ENCODE measurements around the gene TPI1. TPM values are rescaled to one million over a fixed set of nuclear protein-coding genes. Genes with fewer than 3 reads are reported as not detected.
A peak's percentile ranks its signal among the peaks of the same experiment; 100 is the strongest.

TPI1 gene
- total RNA-seq, 1 experiment from 2014 or later = 1,141 TPM

DNA sequence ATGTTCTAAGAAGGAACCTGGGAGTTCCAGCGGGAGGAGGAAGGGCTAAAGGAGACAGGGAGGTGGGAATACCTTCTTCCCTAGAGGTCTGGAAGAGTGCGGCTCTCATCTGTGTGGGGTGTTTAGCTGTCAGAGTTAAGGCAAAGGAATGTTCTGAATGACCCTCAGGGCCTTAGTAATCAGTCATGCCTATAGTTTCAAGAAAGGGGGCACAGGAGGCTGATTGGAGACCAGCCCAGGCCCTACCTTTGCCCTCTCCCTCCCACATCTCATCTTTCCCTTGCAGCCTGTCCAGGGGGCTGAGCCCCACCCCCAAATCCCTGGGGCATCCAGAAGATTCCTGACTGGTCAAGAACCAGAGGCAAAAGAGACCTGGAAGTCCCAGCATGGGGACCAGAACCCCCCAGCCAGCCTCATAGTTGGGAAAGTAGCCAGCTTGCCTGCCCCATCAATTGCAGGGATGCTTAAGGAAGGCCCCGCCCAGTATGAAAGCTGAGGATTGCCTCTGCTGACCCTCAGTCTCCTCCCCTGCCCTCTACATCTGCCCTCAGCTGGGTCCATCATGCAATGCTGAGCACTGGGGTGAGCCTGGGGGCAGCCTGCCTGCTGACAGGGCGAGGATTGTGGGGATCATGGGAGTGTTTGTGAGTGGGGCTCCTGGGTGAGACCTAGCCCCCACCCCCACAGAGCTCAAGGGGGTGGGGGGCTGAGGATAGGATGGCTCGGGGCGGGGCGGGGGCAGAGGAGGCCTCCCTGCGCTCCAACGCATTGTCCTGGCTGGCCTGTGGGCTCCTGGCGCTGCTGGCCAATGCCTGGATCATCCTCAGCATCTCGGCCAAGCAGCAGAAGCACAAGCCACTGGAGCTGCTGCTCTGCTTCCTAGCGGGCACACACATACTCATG, 43.9 kb upstream of the TPI1 start:
- Histone ChIP-seq H3K27me3 (replicated peaks; ENCODE audit: control insufficient read depth, insufficient read depth, low read length) (no peaks in the 10 kb centered on the region), H3K4me3 (ENCODE audit: low read depth, low read length) (no peak overlapping the region), H3K36me3 (ENCODE audit: control insufficient read depth, insufficient read depth, low read length) (no peaks in the 10 kb centered on the region), H3K4me1 (peaks cover 15% of the 10 kb centered on the region), H3K9me3 (no peaks in the 10 kb centered on the region)
- BruUV-seq (replicated peaks) = no TSS peak
- H3K36me3 Mint-ChIP-seq (ENCODE audit: insufficient read depth, unreplicated experiment) = no peaks in the 10 kb centered on the region
- DNase-seq = peak in 1 of 2 experiments; percentile 40
- no peaks in the 10 kb centered on the region for H3K9me3 Mint-ChIP-seq (ENCODE audit: unreplicated experiment)
- POLR2A ChIA-PET = interaction anchor here (0.5 to 1.4 kb wide), 3 partner anchors 28 to 70 kb away, joined by 3 read pairs; partner anchors contain the start of genes CDCA3 and MLF2
- TF ChIP-seq, protein P1, sequence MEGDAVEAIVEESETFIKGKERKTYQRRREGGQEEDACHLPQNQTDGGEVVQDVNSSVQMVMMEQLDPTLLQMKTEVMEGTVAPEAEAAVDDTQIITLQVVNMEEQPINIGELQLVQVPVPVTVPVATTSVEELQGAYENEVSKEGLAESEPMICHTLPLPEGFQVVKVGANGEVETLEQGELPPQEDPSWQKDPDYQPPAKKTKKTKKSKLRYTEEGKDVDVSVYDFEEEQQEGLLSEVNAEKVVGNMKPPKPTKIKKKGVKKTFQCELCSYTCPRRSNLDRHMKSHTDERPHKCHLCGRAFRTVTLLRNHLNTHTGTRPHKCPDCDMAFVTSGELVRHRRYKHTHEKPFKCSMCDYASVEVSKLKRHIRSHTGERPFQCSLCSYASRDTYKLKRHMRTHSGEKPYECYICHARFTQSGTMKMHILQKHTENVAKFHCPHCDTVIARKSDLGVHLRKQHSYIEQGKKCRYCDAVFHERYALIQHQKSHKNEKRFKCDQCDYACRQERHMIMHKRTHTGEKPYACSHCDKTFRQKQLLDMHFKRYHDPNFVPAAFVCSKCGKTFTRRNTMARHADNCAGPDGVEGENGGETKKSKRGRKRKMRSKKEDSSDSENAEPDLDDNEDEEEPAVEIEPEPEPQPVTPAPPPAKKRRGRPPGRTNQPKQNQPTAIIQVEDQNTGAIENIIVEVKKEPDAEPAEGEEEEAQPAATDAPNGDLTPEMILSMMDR (IDR thresholded peaks at IDR 0.05; ENCODE audit: insufficient read depth in 1 of 2, low read depth in 1 of 2, low read length in 1 of 2, severe bottlenecking in 1 of 2, unreplicated experiment in 1 of 2) = no peak
- peaks cover 14% of the 10 kb centered on the region for H3K4me1 Mint-ChIP-seq (ENCODE audit: low read depth, unreplicated experiment)
- CTCF ChIA-PET = interaction anchor here (0.5 to 1.3 kb wide), 6 partner anchors 57 to 1344 kb away, joined by 3 to 4 read pairs (median 4); partner anchors contain the start of genes PTMS and ZNF384
- no peak overlapping the region for H3K27ac Mint-ChIP-seq (ENCODE audit: unreplicated experiment)
- intact Hi-C loops (cut with micrococcal nuclease; ENCODE audit: unreplicated experiment) = no loop called here
- peaks cover 26% of the 10 kb centered on the region for H3K27me3 Mint-ChIP-seq (ENCODE audit: insufficient read depth, unreplicated experiment)
- H3K4me3 Mint-ChIP-seq (ENCODE audit: unreplicated experiment) = no peak overlapping the region

DNA sequence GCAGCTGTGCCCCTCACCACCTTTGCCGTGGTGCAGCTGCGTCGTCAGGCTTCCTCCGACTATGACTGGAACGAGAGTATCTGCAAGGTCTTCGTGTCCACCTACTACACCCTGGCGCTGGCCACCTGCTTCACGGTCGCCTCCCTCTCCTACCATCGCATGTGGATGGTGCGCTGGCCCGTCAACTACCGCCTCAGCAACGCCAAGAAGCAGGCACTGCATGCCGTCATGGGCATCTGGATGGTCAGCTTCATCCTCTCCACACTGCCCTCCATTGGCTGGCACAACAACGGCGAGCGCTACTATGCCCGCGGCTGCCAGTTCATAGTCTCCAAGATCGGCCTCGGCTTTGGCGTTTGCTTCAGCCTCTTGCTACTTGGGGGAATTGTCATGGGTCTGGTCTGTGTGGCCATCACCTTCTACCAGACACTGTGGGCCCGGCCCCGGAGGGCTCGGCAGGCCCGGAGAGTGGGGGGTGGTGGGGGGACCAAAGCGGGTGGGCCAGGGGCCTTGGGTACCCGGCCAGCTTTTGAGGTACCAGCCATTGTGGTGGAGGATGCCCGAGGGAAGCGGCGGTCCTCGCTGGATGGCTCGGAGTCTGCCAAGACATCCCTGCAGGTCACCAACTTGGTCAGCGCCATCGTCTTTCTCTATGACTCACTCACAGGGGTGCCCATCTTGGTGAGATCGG, 43.1 kb upstream of the TPI1 start:
- peaks cover 2% of the 10 kb centered on the region for H3K36me3 Mint-ChIP-seq (ENCODE audit: insufficient read depth, unreplicated experiment)

More for the DNA sequence above, 43.1 kb upstream of the TPI1 start:
- Histone ChIP-seq H3K36me3 (ENCODE audit: control insufficient read depth, insufficient read depth, low read length) (no peaks in the 10 kb centered on the region), H3K4me3 (ENCODE audit: low read depth, low read length) (no peak overlapping the region), H3K9me3 (no peaks in the 10 kb centered on the region), H3K27me3 (replicated peaks; ENCODE audit: control insufficient read depth, insufficient read depth, low read length) (no peaks in the 10 kb centered on the region; the same call in 1 of the 2 replicates), H3K4me1 (peaks cover 15% of the 10 kb centered on the region)
- Mint-ChIP-seq H3K27me3 (ENCODE audit: insufficient read depth, unreplicated experiment) (peaks cover 26% of the 10 kb centered on the region), H3K9me3 (ENCODE audit: unreplicated experiment) (no peaks in the 10 kb centered on the region), H3K4me1 (ENCODE audit: low read depth, unreplicated experiment) (peaks cover 14% of the 10 kb centered on the region), H3K27ac (ENCODE audit: unreplicated experiment) (no peak overlapping the region), H3K4me3 (ENCODE audit: unreplicated experiment) (no peak overlapping the region)
- ChIA-PET POLR2A (interaction anchor here (0.6 to 1.4 kb wide), 3 partner anchors 71 to 92 kb away, joined by 3 to 5 read pairs (median 3); partner anchors contain the start of gene MLF2), CTCF (interaction anchor here (0.6 to 2.2 kb wide), 5 partner anchors 24 to 201 kb away, joined by 3 to 16 read pairs (median 4); partner anchors contain the start of genes MLF2 and PTMS)
- TF ChIP-seq, protein P1 (IDR thresholded peaks at IDR 0.05; ENCODE audit: insufficient read depth in 1 of 2, low read depth in 1 of 2, low read length in 1 of 2, severe bottlenecking in 1 of 2, unreplicated experiment in 1 of 2) = no peak
- intact Hi-C loops (cut with micrococcal nuclease; ENCODE audit: unreplicated experiment) = no loop called here
- no TSS peak for BruUV-seq (replicated peaks)
- peak in 1 of 2 experiments; percentile 36 for DNase-seq
